Panc1 (cell line): ENCODE results near the gene MGAT4A.

ENCODE experiments used
- CTCF ChIP-seq: fragments of 450-650 bp; IDR thresholded peaks from 2 replicates; pipeline ENCODE4 v1.5.1; 2017; ENCODE audit warnings: mild to moderate bottlenecking
- POLR2AphosphoS5 ChIP-seq: IDR thresholded peaks from 2 replicates; pipeline ENCODE4 v1.6.1; 2012; ENCODE audit warnings: mild to moderate bottlenecking, low read depth, low read length, moderate library complexity
- REST ChIP-seq, 2 experiments: IDR thresholded peaks; 2 replicates each; pipeline ENCODE4 v1.6.1; 2011 to 2012; ENCODE audit warnings: low read depth in 2 of 2, control low read depth in 1 of 2, low read length in 1 of 2, mild to moderate bottlenecking in 1 of 2, moderate library complexity in 1 of 2; ENCODE audit not compliant: insufficient read depth in 1 of 2

- TF ChIP-seq CTCF (no peak), POLR2AphosphoS5 (no peak), REST (IDR thresholded peaks at IDR 0.05; ENCODE audit: insufficient read depth in 1 of 2, low read depth in 2 of 2, low read length in 1 of 2) (no peak)
These were observed 1.6 kb upstream of the MGAT4A start for GRCh38 chr2:98732430-98733051.
